Right kidney (tissue), 1 donor: ENCODE data around the gene KCNT2.

Source experiments
- DNase-seq: peaks from one replicate; pipeline ENCODE4 v3.0.0-alpha.2; 2016

Gene KCNT2

DNA sequence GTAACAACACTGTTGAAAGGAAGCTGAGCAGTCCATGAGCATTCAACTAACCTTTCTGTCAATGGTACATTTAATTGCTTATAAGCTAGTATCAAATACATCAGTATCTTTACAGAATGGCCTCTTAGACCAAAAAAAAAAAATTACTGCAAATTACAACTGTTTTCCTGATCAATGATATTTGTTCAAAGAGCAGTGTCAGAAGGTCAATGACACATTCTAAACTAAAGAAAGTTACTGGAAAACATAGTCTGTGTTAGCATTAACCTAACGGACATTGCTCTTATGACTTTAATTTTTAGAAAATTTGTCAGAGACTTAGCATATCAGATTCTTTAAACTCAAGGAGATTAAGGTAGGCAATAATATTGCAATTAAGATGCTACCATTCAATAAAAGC lies 162.5 kb downstream of the KCNT2 start:
- no peak for DNase-seq

DNA sequence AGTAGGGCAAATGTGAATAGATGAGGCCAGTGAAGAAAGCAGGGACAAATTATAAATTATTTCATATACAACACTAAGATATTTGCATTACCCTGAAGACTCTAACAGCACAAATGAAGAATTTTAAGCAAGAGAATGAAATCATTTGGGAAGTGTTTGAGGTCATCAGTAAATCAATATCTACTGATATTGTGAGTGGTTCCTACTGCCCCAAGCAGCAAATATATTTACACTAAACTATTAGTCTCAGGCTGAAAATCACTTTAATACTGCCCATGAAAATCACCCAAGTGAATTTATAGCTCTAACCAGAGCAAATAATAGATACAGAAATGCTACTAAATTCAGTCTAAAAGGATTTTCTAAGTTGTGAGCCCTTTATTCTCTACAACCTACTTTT lies 163.6 kb downstream of the KCNT2 start:
- DNase-seq: no peak

DNA sequence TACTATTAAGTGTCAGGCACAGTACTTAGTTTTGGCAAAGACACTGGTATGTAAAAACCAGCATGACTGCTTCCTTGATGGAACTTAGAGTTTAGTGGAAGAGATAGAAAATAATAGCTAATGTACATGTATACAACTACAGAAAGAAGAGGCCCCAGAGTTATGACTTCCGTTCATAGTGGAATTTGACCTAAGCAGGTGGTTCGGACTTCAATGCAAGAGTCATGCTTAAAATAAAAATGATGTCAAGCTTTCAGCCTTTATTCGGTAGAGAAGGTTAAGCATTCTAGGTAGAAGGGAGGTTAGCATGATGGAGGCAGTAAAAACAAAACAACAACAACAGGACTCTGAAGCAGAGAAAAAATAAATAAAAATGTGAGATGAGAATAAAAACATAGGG lies 165.9 kb downstream of the KCNT2 start:
- no peak for DNase-seq

DNA sequence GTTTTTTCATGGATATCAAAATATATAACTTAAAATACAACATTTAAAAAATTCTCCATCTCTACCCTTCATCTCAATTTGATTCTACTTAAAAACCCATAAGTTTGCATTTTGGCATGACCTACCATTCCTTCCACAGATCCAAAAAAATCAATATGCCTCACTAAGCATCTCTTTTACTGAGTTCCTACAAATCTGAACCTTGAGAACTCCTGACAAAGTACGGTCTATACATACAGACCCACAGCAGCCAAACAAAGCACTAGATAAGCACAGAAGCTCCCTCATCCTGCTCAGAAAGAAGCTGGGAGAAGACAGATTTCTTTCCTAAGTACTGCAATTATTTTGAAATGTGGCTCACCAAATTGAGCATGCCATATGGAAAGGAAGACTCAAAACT lies 167.5 kb downstream of the KCNT2 start:
- DNase-seq: no peak

DNA sequence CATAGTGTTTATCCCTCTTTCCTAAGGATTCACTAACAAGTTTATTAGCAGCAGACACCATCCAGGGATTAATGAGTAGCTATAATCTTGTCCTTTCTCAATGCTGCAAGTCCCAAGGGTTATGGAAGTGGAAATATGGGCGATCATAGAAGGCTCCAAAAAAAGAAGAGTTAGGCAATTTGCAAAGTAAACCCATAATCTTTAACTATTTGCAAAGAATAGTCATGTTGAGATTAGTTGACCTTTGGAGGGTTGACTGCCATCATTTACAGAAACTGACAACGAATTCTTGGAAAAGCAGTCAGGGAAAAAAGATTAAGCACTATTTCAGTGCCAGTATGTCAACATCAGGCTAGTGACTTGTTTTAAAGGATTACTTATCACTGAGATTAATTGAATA lies 169.9 kb downstream of the KCNT2 start:
- DNase-seq: peak; percentile 16

DNA sequence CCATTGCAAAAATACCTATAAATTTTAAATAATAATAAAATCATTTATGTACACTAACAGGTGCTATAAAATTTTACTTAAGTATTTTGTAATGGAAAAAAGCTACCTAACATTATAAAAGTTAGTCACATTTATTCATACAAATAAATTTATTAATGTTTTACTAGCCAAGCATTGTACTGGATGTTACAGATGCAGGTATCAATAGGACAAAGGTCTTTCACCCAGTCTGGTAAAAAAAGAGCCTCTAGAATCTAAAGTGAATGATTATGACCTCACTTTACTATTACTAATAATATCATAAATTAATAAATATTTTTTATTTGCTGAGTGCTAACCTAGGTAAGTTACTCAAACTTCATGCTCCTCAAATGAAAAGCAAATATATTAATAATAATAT lies 170.6 kb downstream of the KCNT2 start:
- DNase-seq: no peak

DNA sequence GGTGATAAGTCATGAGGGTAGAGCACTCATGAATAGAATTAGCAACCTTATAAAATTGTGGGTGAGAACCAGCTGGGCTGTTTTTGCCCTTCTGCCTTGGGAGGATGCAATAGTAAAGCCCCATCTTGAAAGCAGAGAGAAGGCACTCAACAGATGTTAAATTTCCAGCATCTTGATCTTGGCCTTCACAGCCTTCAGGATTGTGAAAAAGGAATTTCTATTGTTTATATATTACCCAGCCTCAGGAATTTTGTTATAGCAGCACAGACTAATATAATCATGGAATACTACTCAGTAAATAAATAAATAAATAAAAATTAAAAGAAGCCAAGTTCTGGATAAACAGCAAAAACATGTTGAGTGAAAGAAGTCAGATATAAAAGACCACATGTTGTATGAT lies 175.2 kb downstream of the KCNT2 start:
- DNase-seq: no peak

DNA sequence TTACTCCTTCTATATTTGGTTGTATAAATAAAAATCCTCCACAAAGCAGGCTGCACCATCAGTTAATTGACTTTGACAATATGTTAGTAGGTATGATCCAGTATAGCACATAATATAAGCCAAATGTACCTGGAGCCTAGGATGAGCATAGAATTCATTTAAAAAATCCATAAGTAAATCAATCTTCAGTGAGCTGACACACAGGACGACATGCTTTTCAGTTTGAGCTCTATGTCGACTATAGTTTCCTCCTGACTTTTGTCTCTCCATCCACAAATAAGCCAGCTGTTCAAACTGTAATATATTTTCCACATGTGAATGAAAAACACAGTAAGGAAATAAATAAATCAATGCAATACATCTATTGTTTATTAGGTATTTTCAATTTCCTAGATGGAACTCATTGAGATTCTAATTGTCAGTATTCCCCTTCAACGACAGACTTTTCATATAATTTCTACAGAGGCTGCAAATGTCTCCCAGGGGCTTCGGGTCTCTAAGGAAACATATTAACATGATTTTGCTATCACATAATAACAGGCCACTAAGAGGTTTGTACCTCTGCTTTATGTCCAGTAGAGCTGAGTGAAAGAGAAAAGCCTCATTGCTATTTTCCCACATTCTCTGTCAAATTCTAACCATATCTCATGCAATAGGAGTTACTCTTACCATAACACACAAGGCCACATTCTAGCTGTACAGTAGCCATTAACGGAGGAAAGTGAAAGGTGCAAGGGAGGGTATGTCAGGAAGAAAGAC lies 180.1 kb downstream of the KCNT2 start:
- DNase-seq: no peak

DNA sequence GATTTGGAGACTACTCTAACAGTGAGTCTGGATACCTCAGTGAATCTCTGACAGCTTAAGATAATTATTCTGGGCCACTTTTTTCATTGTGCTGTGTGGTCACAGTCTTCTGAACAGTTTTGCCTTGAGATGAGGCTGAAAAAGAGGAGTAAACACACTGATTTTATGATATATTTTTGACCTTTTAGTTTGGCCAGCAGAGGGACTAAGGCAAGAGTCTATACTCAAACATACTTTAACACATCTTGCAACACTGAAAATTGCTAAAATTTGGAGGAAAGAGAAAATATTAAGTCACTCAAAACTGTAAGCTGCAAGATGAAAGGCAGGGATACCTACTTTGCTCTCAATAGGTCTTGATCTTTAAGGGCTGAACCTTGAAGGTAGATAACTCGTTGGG lies 182.7 kb downstream of the KCNT2 start:
- no peak for DNase-seq

DNA sequence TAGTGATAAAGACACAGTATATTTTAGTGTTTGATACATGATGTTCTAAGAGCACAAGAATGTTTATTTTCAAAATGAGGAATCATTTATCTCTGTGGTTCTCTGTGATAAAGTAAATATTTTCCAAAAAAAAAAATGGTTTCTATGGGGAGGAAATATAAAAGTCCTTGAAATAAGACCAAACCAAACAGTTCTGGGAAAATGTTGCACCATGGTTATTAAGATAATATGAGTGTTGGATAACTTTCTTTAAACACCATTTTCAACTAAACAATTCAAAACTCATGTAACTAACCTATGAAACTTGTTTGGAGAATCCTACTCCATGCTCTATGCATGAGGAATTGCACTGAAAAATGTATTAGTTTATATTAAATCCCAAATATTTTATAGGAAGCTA lies 184.6 kb downstream of the KCNT2 start:
- no peak for DNase-seq

DNA sequence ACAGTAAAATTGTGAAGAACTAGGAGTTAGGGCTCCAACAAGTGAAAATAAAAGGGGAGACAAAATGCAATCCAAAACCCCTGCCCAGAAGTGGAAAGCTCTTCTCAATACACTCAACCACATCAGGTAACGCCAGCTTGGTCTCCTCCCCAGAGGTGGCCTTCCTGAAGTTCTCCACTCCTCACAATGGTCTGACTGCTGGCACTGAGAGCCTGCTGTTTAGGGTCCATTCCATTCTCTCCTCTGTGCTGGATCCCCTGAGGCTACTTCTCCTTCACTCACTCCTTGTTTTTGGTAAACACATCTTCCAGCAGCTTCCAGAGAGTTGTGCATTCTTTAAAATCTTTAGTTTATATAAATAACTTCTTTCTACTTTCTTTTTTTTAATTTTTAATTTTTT lies 189.5 kb downstream of the KCNT2 start:
- DNase-seq: no peak

DNA sequence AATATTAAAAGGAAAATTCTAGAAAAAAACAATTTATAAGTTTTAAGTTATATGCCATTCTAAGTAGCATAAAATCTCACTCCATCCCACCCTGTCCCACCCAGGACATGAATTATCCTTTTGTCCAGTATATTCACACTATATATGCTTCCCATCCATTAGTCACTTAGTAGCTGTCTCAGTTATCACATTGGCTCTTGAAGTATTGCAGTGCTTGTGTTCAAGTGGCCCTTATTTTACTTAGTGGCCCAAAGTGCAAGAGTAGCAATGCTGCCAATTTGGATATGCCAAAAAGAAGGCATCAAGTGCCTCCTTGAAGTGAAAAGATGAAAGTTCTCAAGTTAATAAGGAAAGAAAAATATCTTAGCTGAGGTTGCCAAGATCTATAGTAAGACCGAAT lies 192.3 kb downstream of the KCNT2 start:
- DNase-seq: no peak

DNA sequence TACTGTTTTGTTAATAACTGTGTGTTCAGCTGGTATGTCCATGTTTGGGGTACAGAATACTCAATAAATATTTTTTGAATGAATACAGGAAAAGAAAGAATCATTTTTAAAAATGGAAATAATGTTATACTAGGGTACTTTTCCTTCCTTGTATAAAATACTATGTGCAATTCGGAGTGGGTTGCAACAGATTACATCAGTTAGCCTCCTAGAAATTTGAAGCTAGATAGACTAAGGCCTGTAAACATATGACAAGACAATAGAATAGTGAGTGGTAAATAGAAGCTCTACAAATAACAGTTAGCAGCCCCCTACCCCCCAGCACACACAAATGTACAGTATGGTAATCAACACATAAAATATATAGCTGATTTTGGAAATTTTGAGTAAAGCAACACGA lies 195.9 kb downstream of the KCNT2 start:
- DNase-seq: no peak

DNA sequence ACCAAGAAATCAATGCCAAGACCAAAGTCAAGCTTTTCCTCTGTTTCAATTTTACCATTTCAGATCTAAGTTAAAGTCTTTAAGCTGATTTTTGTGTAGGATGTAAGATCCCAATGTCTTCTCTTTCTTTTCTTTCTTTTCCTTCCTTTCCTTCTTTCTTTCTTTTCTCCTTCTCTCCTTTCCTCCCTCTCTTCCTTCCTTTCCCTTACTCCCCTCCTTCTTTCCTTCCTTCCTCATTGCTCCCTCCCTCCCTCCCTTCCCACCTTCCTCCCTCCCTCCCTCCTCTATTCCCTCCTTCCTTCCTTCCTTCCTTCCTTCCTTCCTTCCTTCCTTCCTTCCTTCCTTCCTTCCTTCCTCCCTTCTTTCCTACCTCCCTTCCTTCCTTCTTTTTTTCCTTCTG lies 197.5 kb downstream of the KCNT2 start:
- DNase-seq: no peak

DNA sequence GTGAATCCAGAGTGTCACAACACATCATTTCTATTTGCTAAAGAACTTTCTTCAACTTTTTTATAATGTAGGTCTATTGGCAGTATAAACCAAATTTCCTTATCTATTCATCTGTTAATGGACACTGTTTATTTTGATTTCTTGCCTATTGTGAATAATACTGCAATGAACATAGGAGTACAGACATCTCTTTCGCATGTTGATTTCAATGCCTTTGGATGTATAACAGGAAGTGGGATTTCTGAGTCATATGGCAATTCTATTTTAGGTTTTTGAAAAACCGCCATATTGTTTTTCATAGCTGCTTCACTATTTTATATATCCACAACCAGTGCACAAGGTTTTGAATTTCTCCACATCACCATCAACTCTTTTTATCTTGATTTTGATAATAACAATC lies 198.7 kb downstream of the KCNT2 start:
- no peak for DNase-seq

DNA sequence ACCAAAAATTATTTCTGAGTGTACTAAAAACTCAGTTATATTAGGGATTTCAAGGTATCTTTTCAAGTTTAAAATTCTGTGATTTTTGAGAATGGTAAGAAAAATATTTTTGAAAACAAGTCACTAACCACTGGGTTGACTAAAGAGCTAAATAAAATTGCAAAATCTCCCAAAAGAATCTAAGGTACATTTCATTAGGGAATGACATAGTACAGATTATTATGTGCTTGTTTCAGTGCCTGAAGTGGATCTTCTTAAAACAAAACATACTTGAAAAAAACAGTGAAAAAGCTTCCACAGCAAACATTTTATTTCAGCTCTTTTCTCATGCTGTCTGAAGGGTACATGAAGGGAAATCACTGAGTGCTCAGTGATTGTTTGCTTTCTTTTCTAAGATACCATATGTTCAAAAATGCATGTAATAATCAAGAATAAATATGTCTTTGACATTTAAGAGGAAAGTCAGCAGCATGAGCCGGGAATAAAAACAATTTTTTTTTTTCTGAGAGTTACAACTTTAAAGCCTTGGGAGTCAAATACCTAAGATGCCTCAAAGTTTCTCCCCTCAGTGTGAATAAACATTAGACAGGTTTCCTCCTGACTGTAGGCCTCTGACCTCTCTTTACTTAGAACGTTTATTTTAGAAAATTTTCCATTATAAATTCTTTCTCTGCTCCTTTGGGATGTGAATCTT lies 200.7 kb downstream of the KCNT2 start:
- peak; percentile 41 for DNase-seq

DNA sequence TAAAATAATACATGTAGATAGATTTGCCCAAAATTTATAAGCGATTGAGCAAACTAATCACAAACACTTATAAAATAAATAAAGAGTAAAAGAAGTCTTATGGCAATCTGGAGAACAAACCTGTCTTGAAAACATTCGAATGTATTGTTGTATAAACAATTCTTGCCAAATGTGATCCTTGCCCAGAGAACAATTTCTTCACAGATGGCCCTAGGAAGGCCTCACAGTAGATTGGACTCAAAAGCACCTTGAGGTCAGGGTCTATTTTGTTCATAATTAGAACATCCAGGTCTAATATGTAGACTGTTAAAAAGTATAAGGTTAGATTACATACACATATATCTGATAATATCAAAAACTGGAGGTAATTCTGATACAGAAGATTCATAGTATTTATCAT lies 202.4 kb downstream of the KCNT2 start:
- no peak for DNase-seq

DNA sequence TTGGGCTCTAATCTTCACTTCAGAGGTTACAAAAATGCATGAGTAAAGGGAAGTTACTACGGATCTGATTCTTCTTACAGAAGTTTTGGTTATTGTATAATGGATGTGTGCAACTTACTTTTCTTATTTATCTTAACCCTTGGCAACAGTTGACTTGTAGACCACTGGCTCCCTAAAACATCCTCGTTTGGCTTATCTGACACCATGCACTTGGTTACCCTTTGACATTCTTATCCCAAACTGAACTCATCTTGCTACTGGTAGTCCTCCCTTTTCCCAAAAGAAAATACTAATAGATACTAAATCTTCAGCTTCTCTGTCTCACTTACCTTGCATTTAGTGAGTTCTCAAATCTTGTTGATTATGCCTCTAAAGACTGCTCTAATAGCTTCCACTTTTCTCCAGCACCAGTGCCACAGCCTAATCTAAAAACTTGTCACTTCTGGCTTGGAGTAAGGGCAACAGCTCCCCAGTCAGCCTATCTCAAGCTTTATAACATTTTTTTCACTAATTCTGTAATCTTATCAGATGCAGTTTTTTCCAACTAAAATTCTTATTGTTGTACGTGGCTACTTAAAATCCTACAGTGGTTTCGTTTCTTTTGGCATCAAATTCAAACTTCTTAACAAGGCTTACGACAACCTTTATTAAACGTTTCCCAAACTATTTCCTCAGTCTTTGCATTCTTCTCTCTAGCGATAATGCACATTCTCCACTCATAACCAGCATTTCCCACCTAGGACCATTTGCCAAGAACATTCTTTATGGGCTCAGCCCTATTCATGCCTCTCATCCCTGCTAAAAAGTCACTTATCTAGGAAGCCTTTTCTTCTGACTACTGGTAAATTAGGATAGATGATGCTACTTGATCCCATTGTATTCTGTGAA lies 204.2 kb downstream of the KCNT2 start:
- no peak for DNase-seq

DNA sequence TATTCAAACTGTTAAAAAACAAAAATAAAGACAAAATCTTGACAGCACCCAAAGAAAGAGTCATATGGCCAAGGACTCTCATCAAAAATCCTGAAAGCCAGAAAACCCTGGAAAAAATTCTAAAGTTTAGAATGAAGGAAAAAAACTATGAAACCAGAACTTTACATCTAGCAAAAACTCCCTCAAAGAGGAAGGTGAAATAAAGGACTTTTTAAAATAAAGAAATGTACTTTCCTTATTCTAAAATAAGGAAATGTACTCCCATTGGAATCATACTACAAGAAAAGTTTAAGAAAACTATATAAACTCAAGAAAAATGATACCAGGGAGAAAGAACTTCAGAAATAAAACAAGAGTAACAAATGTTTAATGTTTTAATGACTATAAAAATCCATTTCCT lies 206.3 kb downstream of the KCNT2 start:
- no peak for DNase-seq

DNA sequence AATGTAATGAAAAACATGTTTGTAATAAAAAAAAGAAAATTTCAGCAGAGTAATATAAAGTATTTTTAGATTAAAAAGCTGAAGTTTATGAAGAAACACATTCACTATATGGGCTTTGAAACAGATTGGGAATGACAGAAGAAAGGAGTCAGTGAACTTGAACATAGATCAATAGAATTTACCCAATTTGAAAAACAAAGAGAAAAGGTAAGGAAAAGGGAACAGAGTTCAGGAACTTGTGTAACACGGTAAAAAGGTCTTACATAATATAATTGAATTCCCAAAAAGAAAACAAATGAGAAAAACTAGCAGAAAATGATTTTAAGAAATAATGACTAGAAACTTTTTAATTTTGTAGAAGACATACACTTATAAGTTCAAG lies 206.8 kb downstream of the KCNT2 start:
- no peak for DNase-seq

DNA sequence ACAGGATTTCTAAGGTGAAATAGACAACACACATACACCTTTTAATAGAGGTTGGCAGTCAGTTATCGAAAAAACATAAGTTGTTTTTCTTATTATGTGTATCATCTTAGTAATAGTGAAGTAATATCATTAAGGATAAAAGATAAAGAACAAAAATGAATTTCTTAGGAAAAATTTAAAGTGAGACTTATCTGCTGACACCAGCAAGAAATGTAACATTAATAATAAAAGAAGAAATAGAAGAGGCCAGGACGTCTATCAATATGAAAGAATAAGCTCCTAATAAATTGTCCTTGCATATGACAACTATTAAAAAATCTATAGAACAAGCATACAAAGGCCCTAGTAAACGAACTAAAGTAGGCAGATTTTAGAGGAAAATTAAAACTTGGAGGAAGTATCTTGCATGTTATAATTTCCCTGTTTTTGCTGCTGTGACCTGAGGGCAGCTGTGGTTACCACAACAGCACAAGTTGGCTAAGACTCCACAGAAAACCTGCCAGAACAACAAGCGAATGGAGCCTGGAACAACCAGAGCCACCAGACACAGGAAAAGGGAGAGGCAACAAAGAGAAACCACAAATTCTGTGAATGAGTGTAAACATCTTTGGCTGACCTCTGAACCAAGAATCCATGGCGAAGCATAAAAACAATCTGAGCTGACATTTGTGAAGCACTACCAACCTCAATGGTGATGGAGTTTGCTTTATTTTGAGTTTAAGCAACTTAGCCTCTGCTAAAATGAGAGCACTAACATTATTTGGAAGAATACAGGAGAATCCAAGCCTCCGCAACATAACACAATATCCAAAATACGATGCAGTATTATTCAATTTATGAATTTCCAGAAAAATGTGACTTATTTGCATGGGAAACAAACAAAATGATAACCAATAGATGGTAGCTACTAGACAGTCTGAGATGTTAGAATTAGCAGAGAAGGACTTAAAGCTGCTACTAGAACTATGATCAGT lies 207.5 kb downstream of the KCNT2 start:
- DNase-seq: no peak

DNA sequence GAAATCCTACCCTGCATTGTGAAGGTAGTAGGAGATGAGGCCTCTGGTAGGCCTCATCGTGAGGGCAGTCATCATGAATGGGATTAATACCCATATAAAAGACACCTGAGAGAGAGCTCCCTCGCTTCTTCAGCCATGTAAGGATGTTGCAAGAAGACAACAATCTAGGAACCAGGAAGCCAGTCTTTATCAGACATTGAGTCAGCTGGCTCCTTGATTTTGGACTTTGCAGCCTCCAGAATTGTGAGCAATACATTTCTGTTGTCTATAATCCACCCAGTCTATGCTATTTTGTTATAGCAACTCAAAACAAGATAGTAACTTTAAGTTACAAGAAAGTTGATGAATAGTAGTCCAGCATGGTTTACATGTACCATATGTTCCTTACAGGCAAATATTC lies 208.5 kb downstream of the KCNT2 start:
- no peak for DNase-seq
